H1 (cell line): ENCODE measurements around the gene IRAK3. TPM values are rescaled to one million over a fixed set of nuclear protein-coding genes. Genes with fewer than 3 reads are reported as not detected.

Experiments
- CTCF ChIA-PET: fragments of 300-600 bp; sonication (Branson Sonifier 250); formaldehyde crosslinking; loops from one replicate; lab custom pipeline; 2021; ENCODE audit not compliant: partially characterized antibody; lab: Charles Lee
- POLR2A ChIA-PET: fragments of 300-600 bp; sonication (Branson Sonifier 250); formaldehyde crosslinking; loops from one replicate; lab custom pipeline; 2021; ENCODE audit warnings: inconsistent platforms; ENCODE audit not compliant: partially characterized antibody; lab: Charles Lee
- DNase-seq, 2 experiments: peaks; one replicate each; pipeline versions ENCODE4 v3.0.0 to v3.0.0-alpha.2; 2010 to 2022; ENCODE audit warnings: low spot score in 2 of 2, low read depth in 1 of 2, mixed read lengths in 1 of 2
- FAIRE-seq: peaks from 2 replicates; lab custom pipeline; 2011; peaks lifted over from hg19 to GRCh38; lab: Jason Lieb, UNC
- H2AFZ ChIP-seq: 2 replicates; pipeline ENCODE4 v1.8.1; 2012; ENCODE audit warnings: low read length, inconsistent platforms
- H2AK5ac ChIP-seq: 2 replicates; pipeline ENCODE4 v1.6.1; 2013; ENCODE audit warnings: low read depth, low read length
- H2BK120ac ChIP-seq: replicated peaks from 2 replicates; pipeline ENCODE3; 2013; ENCODE audit warnings: low read depth, low read length, inconsistent platforms
- H2BK12ac ChIP-seq: 2 replicates; pipeline ENCODE4 v1.6.1; 2013; ENCODE audit warnings: low read depth, low read length
- H2BK15ac ChIP-seq: 2 replicates; pipeline ENCODE4 v1.6.1; 2013; ENCODE audit warnings: low read length
- H2BK20ac ChIP-seq: 2 replicates; pipeline ENCODE4 v1.6.1; 2013; ENCODE audit warnings: low read length
- H2BK5ac ChIP-seq: 2 replicates; pipeline ENCODE4 v1.6.1; 2013; ENCODE audit warnings: low read depth, low read length
- H3K14ac ChIP-seq: 2 replicates; pipeline ENCODE4 v1.6.1; 2013; ENCODE audit warnings: inconsistent platforms; ENCODE audit not compliant: insufficient read length
- H3K18ac ChIP-seq: 2 replicates; pipeline ENCODE4 v1.6.1; 2013; ENCODE audit warnings: low read length; ENCODE audit errors: extremely low read depth
- H3K23ac ChIP-seq: 2 replicates; pipeline ENCODE4 v1.6.1; 2013; ENCODE audit warnings: inconsistent platforms; ENCODE audit not compliant: insufficient read length
- H3K23me2 ChIP-seq: 2 replicates; pipeline ENCODE4 v1.6.1; 2013; ENCODE audit warnings: low read depth, low read length
- H3K27ac ChIP-seq: 2 replicates; pipeline ENCODE4 v1.6.1; 2011; ENCODE audit warnings: low read depth, low read length, inconsistent platforms
- H3K27me3 ChIP-seq, 4 experiments: replicated peaks in 1 of 4; 1 replicate in 1 of 4; 2 replicates in 3 of 4; pipeline versions ENCODE4 v1.6.1 to v1.8.1; 2011 to 2013; ENCODE audit warnings: low read length in 3 of 4, mild to moderate bottlenecking in 3 of 4, inconsistent platforms in 2 of 4, mixed read lengths in 2 of 4, moderate library complexity in 1 of 4; ENCODE audit not compliant: control insufficient read depth in 3 of 4, insufficient read depth in 3 of 4; ENCODE audit errors: extremely low read depth in 1 of 4
- H3K36me3 ChIP-seq, 4 experiments: 2 replicates each; pipeline versions ENCODE4 v1.6.1 to v1.8.1; 2011 to 2013; ENCODE audit warnings: mild to moderate bottlenecking in 4 of 4, low read length in 3 of 4, moderate library complexity in 2 of 4, control low read depth in 1 of 4, inconsistent platforms in 1 of 4; ENCODE audit not compliant: insufficient read depth in 4 of 4, control insufficient read depth in 2 of 4
- H3K4ac ChIP-seq: replicated peaks from 2 replicates; pipeline ENCODE3; 2013; ENCODE audit warnings: low read length, low read depth, mixed read lengths, inconsistent platforms; ENCODE audit not compliant: insufficient read length
- H3K4me1 ChIP-seq, 4 experiments: replicated peaks in 1 of 4; 1 replicate in 1 of 4; 2 replicates in 3 of 4; pipeline versions ENCODE4 v1.6.1 to v1.8.1; 2011 to 2013; ENCODE audit warnings: low read length in 3 of 4, inconsistent platforms in 2 of 4, mixed read lengths in 1 of 4; ENCODE audit not compliant: insufficient read depth in 4 of 4, control insufficient read depth in 3 of 4
- H3K4me2 ChIP-seq, 2 experiments: 2 replicates each; pipeline versions ENCODE4 v1.6.1 to v1.8.1; 2011 to 2013; ENCODE audit warnings: low read depth in 2 of 2, low read length in 2 of 2, control low read depth in 1 of 2, inconsistent platforms in 1 of 2, mild to moderate bottlenecking in 1 of 2; ENCODE audit not compliant: insufficient read depth in 1 of 2
- H3K4me3 ChIP-seq, 4 experiments: fragments of 200-600, 300-600 bp in 1 of 4; sonication (generic), shearing (Covaris generic), sonication (Bioruptor Twin) in 1 of 4; 2 replicates each; pipeline versions ENCODE4 v1.5.1 to v1.8.1; 2011 to 2016; ENCODE audit warnings: low read length in 4 of 4, low read depth in 3 of 4, control low read depth in 2 of 4, inconsistent platforms in 2 of 4, mild to moderate bottlenecking in 2 of 4, mixed read lengths in 1 of 4, moderate library complexity in 1 of 4; ENCODE audit not compliant: insufficient read depth in 2 of 4; ENCODE audit errors: extremely low read depth in 1 of 4
- H3K56ac ChIP-seq: replicated peaks from 2 replicates; pipeline ENCODE3; 2013; ENCODE audit warnings: low read depth, mild to moderate bottlenecking, mixed read lengths, low read length, inconsistent platforms; ENCODE audit not compliant: insufficient read length
- H3K79me1 ChIP-seq: 2 replicates; pipeline ENCODE4 v1.6.1; 2013; ENCODE audit warnings: low read depth, low read length, control low read depth
- H3K79me2 ChIP-seq, 2 experiments: 2 replicates each; pipeline versions ENCODE4 v1.6.1 to v1.8.1; 2012 to 2013; ENCODE audit warnings: low read length in 2 of 2, mild to moderate bottlenecking in 2 of 2, inconsistent platforms in 1 of 2; ENCODE audit not compliant: insufficient read depth in 2 of 2, control insufficient read depth in 1 of 2
- H3K9ac ChIP-seq, 4 experiments: replicated peaks in 1 of 4; 1 replicate in 1 of 4; 2 replicates in 3 of 4; pipeline versions ENCODE4 v1.6.1 to v1.8.1; 2011 to 2013; ENCODE audit warnings: low read depth in 3 of 4, low read length in 3 of 4, control low read depth in 2 of 4, mild to moderate bottlenecking in 2 of 4, moderate library complexity in 2 of 4, inconsistent platforms in 1 of 4; ENCODE audit errors: extremely low read depth in 1 of 4
- H3K9me3 ChIP-seq, 2 experiments: 2 replicates each; pipeline versions ENCODE4 v1.6.1 to v1.8.1; 2012 to 2013; ENCODE audit warnings: mild to moderate bottlenecking in 2 of 2, moderate library complexity in 2 of 2, control low read depth in 1 of 2, inconsistent platforms in 1 of 2, low read depth in 1 of 2, low read length in 1 of 2, mixed read lengths in 1 of 2; ENCODE audit not compliant: insufficient read depth in 2 of 2
- H4K20me1 ChIP-seq, 2 experiments: replicated peaks in 1 of 2; 2 replicates each; pipeline versions ENCODE3 to v1.8.1; 2011 to 2013; ENCODE audit warnings: inconsistent platforms in 2 of 2, low read length in 2 of 2, mild to moderate bottlenecking in 1 of 2; ENCODE audit not compliant: insufficient read depth in 2 of 2, control insufficient read depth in 1 of 2
- H4K5ac ChIP-seq: 2 replicates; pipeline ENCODE4 v1.6.1; 2013; ENCODE audit warnings: low read length, low read depth, mixed read lengths, inconsistent platforms; ENCODE audit not compliant: insufficient read length
- H4K8ac ChIP-seq: 2 replicates; pipeline ENCODE4 v1.8.0; 2013; ENCODE audit warnings: mild to moderate bottlenecking, moderate library complexity, low read length, inconsistent platforms; ENCODE audit not compliant: insufficient read depth; ENCODE audit errors: extremely low read depth
- H4K91ac ChIP-seq: replicated peaks from 2 replicates; pipeline ENCODE3; 2013; ENCODE audit warnings: low read length, mixed read lengths, inconsistent platforms; ENCODE audit not compliant: insufficient read length
- BACH1 ChIP-seq: IDR thresholded peaks from 2 replicates; pipeline ENCODE4 v1.6.1; 2012; ENCODE audit warnings: low read length, improper control_type of control experiment
- BRCA1 ChIP-seq: IDR thresholded peaks from 2 replicates; pipeline ENCODE4 v1.6.1; 2012; ENCODE audit warnings: low read depth, low read length, improper control_type of control experiment
- CHD2 ChIP-seq: IDR thresholded peaks from 2 replicates; pipeline ENCODE4 v1.6.1; 2012; ENCODE audit warnings: low read length, improper control_type of control experiment
- EGR1 ChIP-seq: IDR thresholded peaks from 2 replicates; pipeline ENCODE4 v1.6.1; 2011; ENCODE audit warnings: low read depth, low read length, borderline replicate concordance
- GABPA ChIP-seq: IDR thresholded peaks from 2 replicates; pipeline ENCODE4 v1.6.1; 2011; ENCODE audit warnings: mild to moderate bottlenecking, low read length, moderate library complexity, borderline replicate concordance; ENCODE audit not compliant: insufficient read depth
- JUND ChIP-seq: IDR thresholded peaks from 2 replicates; pipeline ENCODE4 v1.6.1; 2011; ENCODE audit warnings: mild to moderate bottlenecking, improper control_type of control experiment, low read length
- RXRA ChIP-seq: IDR thresholded peaks from 2 replicates; pipeline ENCODE4 v1.6.1; 2011; ENCODE audit warnings: low read depth, mild to moderate bottlenecking, low read length, moderate library complexity; ENCODE audit not compliant: insufficient read depth
- SAP30 ChIP-seq: fragments of 300-600 bp; sonication (generic); IDR thresholded peaks from 2 replicates; pipeline ENCODE4 v1.7.1; 2012; ENCODE audit warnings: low read length, moderate library complexity, mild to moderate bottlenecking, inconsistent platforms; ENCODE audit not compliant: insufficient read depth, insufficient replicate concordance
- SP2 ChIP-seq: IDR thresholded peaks from 2 replicates; pipeline ENCODE4 v1.6.1; 2012; ENCODE audit warnings: mild to moderate bottlenecking, low read length, inconsistent platforms
- SRF ChIP-seq: IDR thresholded peaks from 2 replicates; pipeline ENCODE4 v1.6.1; 2011; ENCODE audit warnings: mild to moderate bottlenecking, low read depth, low read length, moderate library complexity
- TAF7 ChIP-seq: optimal IDR thresholded peaks from 2 replicates; pipeline ENCODE3; 2011; ENCODE audit warnings: low read depth, mild to moderate bottlenecking, inconsistent platforms, low read length, moderate library complexity, borderline replicate concordance
- YY1 ChIP-seq: IDR thresholded peaks from 2 replicates; pipeline ENCODE4 v1.6.1; 2011; ENCODE audit warnings: low read depth, mild to moderate bottlenecking, low read length
- WGBS, 2 experiments: shearing (Covaris generic) in 1 of 2; methylation state at CpG; one replicate each; pipeline versions ENCODE4 v1.1.6 to v1.1.7; 2013 to 2015; ENCODE audit warnings: low lambda C conversion rate in 2 of 2, mixed read lengths in 2 of 2, inconsistent platforms in 1 of 2, low coverage in 1 of 2, missing lambda C conversion rate in 1 of 2; ENCODE audit not compliant: insufficient replicate concordance in 2 of 2, insufficient coverage in 1 of 2, insufficient read length in 1 of 2; ENCODE audit errors: extremely low coverage in 1 of 2, missing lambda C conversion rate in 1 of 2; 5-methylcytosine and 5-hydroxymethylcytosine counted together
- polyA plus RNA-seq, 7 experiments: library from polyadenylated mRNA; depleted of rRNA in 3 of 7; stranded (reverse) in 5 of 7; unstranded in 2 of 7; fragments of >200 nt in 5 of 7; fragments of 200-250 nt in 2 of 7; gene quantifications; 1 replicate in 5 of 7; 2 replicates in 1 of 7; 4 replicates in 1 of 7; pipeline versions ENCODE4 v1.2.1 to v1.2.3, GENCODE V29; 2011 to 2013; ENCODE audit warnings: missing spikeins in 2 of 7, mixed read lengths in 2 of 7
- total RNA-seq: library from RNA; stranded (reverse); fragmentation: NEBNext Ultra II Directional; extraction: Animal tissue kit (Norgen Biotek cat#: 25700); gene quantifications from 2 replicates; pipeline ENCODE4 v1.2.1, GENCODE V29; 2021
- TF ChIP-seq, protein P1 (sequence below): IDR thresholded peaks from 2 replicates; pipeline ENCODE4 v1.6.1; 2012; ENCODE audit warnings: inconsistent platforms

The IRAK3 gene
- total and polyA plus RNA-seq, 2 of the 8 experiments (the other 6 are each of a cell fraction or from before 2014, with no cell fraction given): 0.51 to 2.2 TPM

- H3K4me3 ChIP-seq: no peak overlapping the region
- H2BK120ac ChIP-seq: no peak overlapping the region
- no peak overlapping the region for H3K9ac ChIP-seq
- H3K23me2 ChIP-seq: no peaks in the 10 kb centered on the region
- no peaks in the 10 kb centered on the region for H3K4me1 ChIP-seq
- no peak overlapping the region for H3K4me2 ChIP-seq
- no peak overlapping the region for H3K27ac ChIP-seq
- H3K27me3 ChIP-seq: no peaks in the 10 kb centered on the region
- no peak overlapping the region for H4K5ac ChIP-seq
- 88% methylated on average over 5 of the region's 5 CpGs; no CpG with 5 or more reads in 1 of the 2 experiments for WGBS, 2 experiments
- ChIA-PET CTCF (interaction anchor here (0.7 to 1.0 kb wide), 2 partner anchors 9 to 18 kb away, joined by 3 read pairs; no protein-coding TSS in a partner anchor), POLR2A (no interaction called here)
- H4K8ac ChIP-seq: no peak overlapping the region
- H3K14ac ChIP-seq: no peak overlapping the region
- DNase-seq: no peak
- no peaks in the 10 kb centered on the region for H4K20me1 ChIP-seq
- no peak overlapping the region for H3K23ac ChIP-seq
- H3K79me2 ChIP-seq: no peaks in the 10 kb centered on the region
- no peaks in the 10 kb centered on the region for H3K79me1 ChIP-seq
- H2AFZ ChIP-seq: no peak overlapping the region
- no peak overlapping the region for H4K91ac ChIP-seq
- no peak for FAIRE-seq
- no peak overlapping the region for H2BK5ac ChIP-seq
- H3K56ac ChIP-seq: no peak overlapping the region
- H3K36me3 ChIP-seq: no peaks in the 10 kb centered on the region
- H3K18ac ChIP-seq: no peak overlapping the region
- H3K9me3 ChIP-seq: no peaks in the 10 kb centered on the region
- no peak overlapping the region for H2BK20ac ChIP-seq
- H2BK12ac ChIP-seq: no peak overlapping the region
- no peak overlapping the region for H2AK5ac ChIP-seq
- H2BK15ac ChIP-seq: no peak overlapping the region
- no peak overlapping the region for H3K4ac ChIP-seq
- TF ChIP-seq JUND (no peak), TAF7 (no peak), EGR1 (no peak), CHD2 (no peak), BRCA1 (no peak), SP2 (no peak), SRF (no peak), BACH1 (no peak), SAP30 (no peak), YY1 (no peak), RXRA (no peak), GABPA (no peak)
- TF ChIP-seq, protein P1, sequence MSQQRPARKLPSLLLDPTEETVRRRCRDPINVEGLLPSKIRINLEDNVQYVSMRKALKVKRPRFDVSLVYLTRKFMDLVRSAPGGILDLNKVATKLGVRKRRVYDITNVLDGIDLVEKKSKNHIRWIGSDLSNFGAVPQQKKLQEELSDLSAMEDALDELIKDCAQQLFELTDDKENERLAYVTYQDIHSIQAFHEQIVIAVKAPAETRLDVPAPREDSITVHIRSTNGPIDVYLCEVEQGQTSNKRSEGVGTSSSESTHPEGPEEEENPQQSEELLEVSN: no peak
Measured at GRCh38 chr12:66288121-66288520, 99.1 kb downstream of the IRAK3 start.
